Fibroblast of lung (primary cell): ENCODE measurements around the gene RASGRF2. TPM values are rescaled to one million over a fixed set of nuclear protein-coding genes. Genes with fewer than 3 reads are reported as not detected.
A peak's percentile ranks its signal among the peaks of the same experiment; 100 is the strongest.

Source experiments
- DNase-seq, 2 donors: peaks; one replicate each; pipeline versions ENCODE4 v3.0.0 to v3.0.0-alpha.2; 2010; ENCODE audit warnings: low read depth in 2 of 2
- H2AFZ ChIP-seq: 2 replicates; pipeline ENCODE4 v1.5.1; 2012; ENCODE audit warnings: low read length, control low read depth, inconsistent platforms
- H3K27ac ChIP-seq: 2 replicates; pipeline ENCODE4 v1.5.1; 2011; ENCODE audit warnings: low read length, control low read depth; ENCODE audit not compliant: insufficient read depth
- H3K27me3 ChIP-seq: 2 replicates; pipeline ENCODE4 v1.5.1; 2011; ENCODE audit warnings: mild to moderate bottlenecking, low read length; ENCODE audit not compliant: control insufficient read depth, insufficient read depth
- H3K36me3 ChIP-seq: 2 replicates; pipeline ENCODE4 v1.5.1; 2011; ENCODE audit warnings: low read length; ENCODE audit not compliant: control insufficient read depth, insufficient read depth
- H3K4me1 ChIP-seq: 2 replicates; pipeline ENCODE4 v1.5.1; 2011; ENCODE audit warnings: low read length; ENCODE audit not compliant: control insufficient read depth, insufficient read depth; ENCODE audit errors: extremely low read depth
- H3K4me2 ChIP-seq: 2 replicates; pipeline ENCODE4 v1.5.1; 2011; ENCODE audit warnings: low read length, control low read depth; ENCODE audit not compliant: insufficient read depth; ENCODE audit errors: extremely low read depth
- H3K4me3 ChIP-seq, 4 experiments: fragments of 200-600 bp in 1 of 4; sonication (generic) in 1 of 4; replicated peaks in 1 of 4; 2 replicates each; pipeline ENCODE4 v1.5.1; 2011 to 2016; ENCODE audit warnings: low read length in 4 of 4, low read depth in 3 of 4, mild to moderate bottlenecking in 3 of 4, control low read depth in 2 of 4, inconsistent platforms in 1 of 4, mixed read lengths in 1 of 4; ENCODE audit not compliant: insufficient read depth in 1 of 4; ENCODE audit errors: control extremely low read depth in 1 of 4
- H3K79me2 ChIP-seq: 2 replicates; pipeline ENCODE4 v1.5.1; 2012; ENCODE audit warnings: mild to moderate bottlenecking, low read length, inconsistent platforms; ENCODE audit not compliant: control insufficient read depth, insufficient read depth
- H3K9ac ChIP-seq: 2 replicates; pipeline ENCODE4 v1.5.1; 2011; ENCODE audit warnings: mild to moderate bottlenecking, low read length, control low read depth; ENCODE audit not compliant: insufficient read depth
- H3K9me3 ChIP-seq: 2 replicates; pipeline ENCODE4 v1.5.1; 2012; ENCODE audit warnings: low read depth, low read length; ENCODE audit not compliant: control insufficient read depth, insufficient read depth
- H4K20me1 ChIP-seq: 2 replicates; pipeline ENCODE4 v1.5.1; 2011; ENCODE audit warnings: low read length; ENCODE audit not compliant: control insufficient read depth, insufficient read depth; ENCODE audit errors: extremely low read depth
- CTCF ChIP-seq, 2 donors: IDR thresholded peaks in 1 of 2; conservative IDR thresholded peaks in 1 of 2; 1 replicate in 1 of 2; 2 replicates in 1 of 2; pipeline ENCODE4 v1.5.1; 2011 to 2012; ENCODE audit warnings: low read length in 2 of 2, control low read depth in 1 of 2, inconsistent platforms in 1 of 2, low read depth in 1 of 2, mild to moderate bottlenecking in 1 of 2
- EZH2 ChIP-seq: IDR thresholded peaks from 2 replicates; pipeline ENCODE4 v1.5.1; 2012; ENCODE audit warnings: low read length, control low read depth, mild to moderate bottlenecking; ENCODE audit errors: missing control alignments
- polyA minus RNA-seq: library from RNA; depleted of rRNA, polyadenylated mRNA; stranded (reverse); fragments of >200 nt; gene quantifications from 2 replicates; pipeline ENCODE4 v1.2.3, GENCODE V29; 2011; ENCODE audit warnings: low replicate concordance
- polyA plus RNA-seq, 2 donors: library from polyadenylated mRNA; depleted of rRNA in 1 of 2; stranded (reverse) in 1 of 2; unstranded in 1 of 2; fragments of >200 nt; gene quantifications; 2 replicates each; pipeline ENCODE4 v1.2.1, GENCODE V29; 2011 to 2012; ENCODE audit warnings: missing spikeins in 1 of 2
- total RNA-seq: library from RNA; depleted of rRNA; stranded (reverse); fragments of >200 nt; gene quantifications from 2 replicates; pipeline ENCODE4 v1.2.1, GENCODE V29; 2014

RASGRF2 gene
- total RNA-seq, result 12.1 and 19.5 TPM in 2 replicates
- polyA plus RNA-seq, result 3.5 and 17.1 TPM in 2 replicates
- 2.3 and 10.4 TPM in 2 replicates for polyA plus RNA-seq (2012)
- polyA minus RNA-seq, result 2.6 and 17.9 TPM in 2 replicates

- Histone ChIP-seq H3K27me3 (no peaks in the 10 kb centered on the region), H4K20me1 (no peaks in the 10 kb centered on the region), H2AFZ (peak within 1 kb of the TSS; percentile 87), H3K79me2 (peaks cover 25% of the 10 kb centered on the region), H3K9me3 (no peaks in the 10 kb centered on the region), H3K4me1 (peaks cover 10% of the 10 kb centered on the region), H3K4me3 (peak within 1 kb of the TSS; percentile 61 to 76 (median 70)), H3K4me2 (peak within 1 kb of the TSS; percentile 91), H3K9ac (peak within 1 kb of the TSS; percentile 48), H3K36me3 (no peaks in the 10 kb centered on the region), H3K27ac (peak within 1 kb of the TSS; percentile 50)
- DNase-seq, result peak; percentile 54 to 59
- no peak for TF ChIP-seq CTCF (conservative IDR thresholded peaks at IDR 0.05 in 1 of 2, IDR thresholded peaks at IDR 0.05 in 1 of 2; ENCODE audit: low read depth in 1 of 2, low read length in 2 of 2)
Measured at GRCh38 chr5:80959768-80960442, at the start of gene RASGRF2. TSS of gene RASGRF2 (plus strand) at chr5:80960363. CDS start at chr5:80960739, 376 bp downstream.

- no peak overlapping the region for H3K27ac ChIP-seq
- no peak overlapping the region for H3K4me2 ChIP-seq
- H3K4me3 ChIP-seq, result no peak overlapping the region
- no peaks in the 10 kb centered on the region for H3K4me1 ChIP-seq
- H3K9ac ChIP-seq, result no peak overlapping the region
- no peaks in the 10 kb centered on the region for H3K27me3 ChIP-seq
- TF ChIP-seq EZH2, result no peak
- TF ChIP-seq CTCF (conservative IDR thresholded peaks at IDR 0.05 in 1 of 2, IDR thresholded peaks at IDR 0.05 in 1 of 2; ENCODE audit: low read depth in 1 of 2, low read length in 2 of 2), result no peak
- no peaks in the 10 kb centered on the region for H4K20me1 ChIP-seq
- no peaks in the 10 kb centered on the region for H3K36me3 ChIP-seq
- DNase-seq, result no peak
- H2AFZ ChIP-seq, result no peak overlapping the region
- H3K9me3 ChIP-seq, result no peaks in the 10 kb centered on the region
- no peaks in the 10 kb centered on the region for H3K79me2 ChIP-seq
Measured at GRCh38 chr5:80912479-80912878, 47.7 kb upstream of the RASGRF2 start.

- TF ChIP-seq EZH2 (no peak), CTCF (conservative IDR thresholded peaks at IDR 0.05 in 1 of 2, IDR thresholded peaks at IDR 0.05 in 1 of 2; ENCODE audit: low read depth in 1 of 2, low read length in 2 of 2) (no peak)
- Histone ChIP-seq H3K4me1 (no peaks in the 10 kb centered on the region), H3K9me3 (no peaks in the 10 kb centered on the region), H3K27me3 (no peaks in the 10 kb centered on the region), H3K4me2 (no peak overlapping the region), H3K9ac (no peak overlapping the region), H4K20me1 (no peaks in the 10 kb centered on the region), H3K27ac (no peak overlapping the region), H3K36me3 (no peaks in the 10 kb centered on the region), H2AFZ (no peak overlapping the region), H3K4me3 (no peak overlapping the region), H3K79me2 (no peaks in the 10 kb centered on the region)
- DNase-seq, result peak in 1 of 2 donors; percentile 15
Measured at GRCh38 chr5:80915716-80916115, 44.4 kb upstream of the RASGRF2 start.
